Tongue (tissue), 2 donors: Measurements from ENCODE around the gene TRIO. TPM values are rescaled to one million over a fixed set of nuclear protein-coding genes. Genes with fewer than 3 reads are reported as not detected.
A peak's percentile ranks its signal among the peaks of the same experiment; 100 is the strongest.

Experiments
- DNase-seq: peaks from one replicate; pipeline ENCODE4 v3.0.0-alpha.2; 2015
- total RNA-seq: library from RNA; depleted of rRNA; stranded (reverse); fragments of >200 nt; gene quantifications from one replicate; pipeline ENCODE4 v1.2.3, GENCODE V29; 2014

Gene TRIO
- total RNA-seq, 1 donor from 2014 or later, result 188 TPM

DNA sequence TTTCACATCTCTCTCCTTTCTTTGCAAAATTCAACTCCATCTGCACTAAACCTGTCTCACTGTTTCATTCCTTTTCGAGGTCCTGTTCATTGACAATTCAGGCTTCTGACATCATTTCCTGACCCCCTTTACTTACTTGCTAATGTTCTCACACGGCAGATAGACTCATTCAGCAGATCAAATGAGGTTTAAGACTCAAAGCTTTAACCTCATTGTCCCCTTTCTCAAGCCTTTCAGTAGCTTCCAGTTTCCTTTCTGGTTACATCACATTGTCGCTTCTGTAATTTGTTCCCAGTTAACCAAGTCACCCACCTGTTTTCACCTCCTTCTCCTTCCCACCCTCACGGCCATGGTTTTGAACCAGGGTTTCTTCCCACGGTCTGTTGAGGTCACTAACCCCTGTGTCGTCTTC is 295.1 kb downstream of the TRIO start:
- DNase-seq, result no peak

DNA sequence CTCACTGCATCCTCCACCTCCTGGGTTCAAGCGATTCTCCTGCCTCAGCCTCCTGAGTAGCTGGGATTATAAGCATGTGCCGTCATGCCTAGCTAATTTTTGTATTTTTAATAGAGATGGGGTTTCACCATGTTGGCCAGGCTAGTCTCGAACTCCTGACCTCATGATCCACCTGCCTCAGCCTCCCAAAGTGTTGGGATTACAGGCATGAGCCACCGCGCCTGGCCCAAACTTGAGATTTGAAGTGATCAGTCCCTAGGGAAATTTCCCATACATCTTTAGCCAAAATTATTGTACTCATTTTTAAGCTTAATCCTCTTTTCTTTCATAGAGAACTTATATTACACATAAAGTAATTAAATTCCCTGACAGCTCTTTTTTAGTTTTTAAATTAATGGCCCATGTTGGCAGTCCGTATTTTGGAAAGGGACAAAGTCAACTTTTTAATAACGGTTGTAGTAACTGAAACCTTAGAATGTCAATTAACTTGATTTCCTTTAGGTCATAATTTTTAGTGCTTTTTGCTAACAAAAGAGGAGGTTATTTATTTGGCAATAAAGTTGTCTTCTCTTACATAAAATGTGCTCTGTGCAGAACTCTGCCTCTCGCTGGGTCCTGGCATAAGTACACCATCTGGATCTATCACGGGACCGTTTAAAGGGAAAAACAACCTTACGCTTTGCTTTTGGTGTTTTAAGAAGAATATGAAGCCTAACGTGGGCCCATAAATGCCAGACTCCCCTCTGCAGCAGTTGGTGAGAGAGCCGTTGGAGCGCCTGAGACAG is 296.1 kb downstream of the TRIO start:
- peak; percentile 37 for DNase-seq

DNA sequence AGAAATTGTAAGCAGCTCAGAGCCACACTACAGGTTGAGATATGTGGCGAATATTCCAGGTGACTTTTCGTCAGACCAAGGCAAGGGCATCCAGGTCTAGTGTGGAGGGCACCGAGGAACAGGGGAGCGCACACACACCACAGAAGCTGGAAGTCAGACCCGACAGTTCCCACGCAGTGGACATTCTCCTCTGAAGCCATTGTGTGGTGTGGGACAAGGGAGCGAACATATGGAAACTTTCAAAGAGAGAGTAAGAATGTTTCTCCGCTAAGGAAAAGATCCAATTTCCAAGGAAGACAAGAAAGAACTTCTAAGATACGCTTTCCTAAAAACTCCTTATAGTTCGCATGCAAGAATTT is 297.1 kb downstream of the TRIO start:
- no peak for DNase-seq

DNA sequence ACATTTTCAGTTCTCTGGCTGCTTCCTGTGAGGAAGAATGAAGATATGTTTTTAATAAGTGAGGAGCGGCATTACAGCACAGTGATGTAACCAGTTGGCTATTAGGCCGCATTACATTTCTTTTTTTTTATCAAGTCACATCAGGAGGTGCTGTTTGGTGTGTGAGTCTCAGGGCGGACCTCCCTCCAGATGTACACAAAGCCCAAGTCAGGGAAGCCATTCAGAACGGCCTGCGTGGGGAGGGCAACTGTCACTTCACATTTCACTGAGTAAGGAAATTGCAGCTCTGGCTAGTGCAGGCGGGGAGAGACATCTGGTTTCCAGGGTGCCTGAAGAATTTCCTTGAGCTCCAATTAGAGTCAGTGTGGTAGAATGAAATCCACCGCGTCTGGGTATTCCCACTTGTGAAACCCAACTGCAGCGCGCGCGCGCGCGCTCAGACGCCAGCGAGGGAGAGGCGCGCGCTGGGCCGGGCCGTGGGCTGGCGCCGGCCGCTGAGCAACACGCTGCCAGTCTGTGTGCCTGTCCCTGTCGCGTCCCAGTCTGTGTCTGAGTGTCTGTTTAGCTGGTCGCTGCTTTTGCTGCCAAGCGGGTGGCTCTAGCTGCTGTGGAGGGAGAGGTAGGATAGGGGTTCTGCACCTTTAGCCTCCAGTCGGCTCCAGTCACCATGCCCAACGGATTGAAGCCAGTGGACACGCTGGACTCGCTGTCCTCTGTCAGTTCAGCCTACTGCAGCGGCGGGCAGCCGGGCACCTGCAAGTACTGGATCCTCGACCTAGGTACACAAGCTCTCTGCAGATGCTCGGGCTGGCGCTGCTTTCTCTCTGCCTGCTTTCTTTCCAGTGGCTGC is 297.7 kb downstream of the TRIO start:
- peak; percentile 96 for DNase-seq

DNA sequence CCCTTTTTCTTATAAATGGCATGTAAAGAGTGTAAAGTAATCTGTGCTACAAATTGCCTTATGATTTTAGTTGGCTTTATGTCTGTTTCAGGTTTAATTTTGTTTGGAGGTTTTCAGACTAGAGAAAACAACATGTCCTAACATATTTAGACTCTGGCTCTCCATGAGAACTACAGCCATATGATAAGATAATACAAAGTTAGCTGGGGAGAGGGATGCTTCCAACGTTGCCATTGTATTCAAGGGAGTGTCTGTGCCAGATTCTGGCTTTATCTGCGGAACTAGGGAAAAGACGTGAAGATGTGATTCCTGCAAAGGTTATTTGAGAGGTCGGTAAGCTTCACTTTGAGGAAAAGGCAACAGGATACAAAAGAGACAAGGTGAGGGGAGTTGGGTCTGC is 298.5 kb downstream of the TRIO start:
- peak; percentile 48 for DNase-seq

DNA sequence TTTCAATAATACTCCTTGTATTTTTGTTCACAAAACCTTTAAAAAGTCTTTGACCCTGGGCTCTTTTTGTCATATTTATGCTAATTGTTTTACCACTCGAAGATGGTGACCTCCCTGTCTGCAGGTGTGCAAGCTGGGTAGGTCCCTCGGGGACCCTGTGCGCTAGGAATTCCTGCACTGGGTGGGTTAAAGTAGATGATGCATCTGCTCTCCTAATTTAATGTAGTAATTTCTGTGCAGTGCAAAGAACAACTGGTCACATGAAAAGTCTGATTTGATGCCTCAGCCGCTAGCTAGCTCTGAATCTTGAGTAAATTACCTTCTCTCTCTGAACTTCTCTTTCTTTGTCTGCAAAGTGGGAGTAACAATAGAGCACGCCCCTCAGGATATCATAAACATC is 299.4 kb downstream of the TRIO start:
- peak; percentile 54 for DNase-seq

DNA sequence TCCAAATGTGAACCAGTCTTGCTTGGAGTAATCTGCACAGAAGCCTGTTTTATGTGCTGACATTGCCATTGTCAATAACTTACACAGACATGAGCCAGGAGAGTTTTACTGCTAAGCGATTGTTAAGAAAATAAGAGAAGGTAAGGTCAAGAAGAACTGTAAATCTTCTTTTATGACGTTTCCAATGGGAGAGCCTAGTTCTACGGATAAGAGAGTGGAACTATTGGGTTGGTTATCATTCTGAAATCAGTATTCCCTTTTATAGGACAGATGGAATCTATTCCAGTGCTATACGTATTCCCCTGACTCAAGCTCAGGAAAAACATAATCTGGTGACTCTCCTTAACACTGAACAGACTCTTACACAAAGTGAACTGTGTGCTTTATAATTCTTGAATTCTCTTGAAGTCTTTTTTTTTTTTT is 300.5 kb downstream of the TRIO start:
- peak; percentile 60 for DNase-seq

DNA sequence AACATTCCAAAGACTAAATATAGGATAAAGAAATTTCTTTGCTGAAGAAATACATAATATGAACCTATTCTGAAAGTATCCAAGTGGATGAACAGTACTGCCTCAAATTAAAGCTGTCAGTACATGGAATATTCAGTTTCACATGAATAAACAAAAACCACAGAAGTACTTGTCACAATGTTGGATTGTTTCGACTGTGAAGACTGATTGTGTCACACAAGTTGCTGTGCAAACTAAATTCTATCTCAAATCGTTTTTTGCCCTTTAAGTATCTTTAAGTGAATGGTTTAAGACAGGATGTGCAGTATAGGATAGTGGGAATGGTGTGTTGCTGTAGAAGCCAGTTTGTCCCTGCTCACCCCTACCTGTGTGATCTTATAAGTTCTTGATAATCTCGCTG is 301.0 kb downstream of the TRIO start:
- no peak for DNase-seq

DNA sequence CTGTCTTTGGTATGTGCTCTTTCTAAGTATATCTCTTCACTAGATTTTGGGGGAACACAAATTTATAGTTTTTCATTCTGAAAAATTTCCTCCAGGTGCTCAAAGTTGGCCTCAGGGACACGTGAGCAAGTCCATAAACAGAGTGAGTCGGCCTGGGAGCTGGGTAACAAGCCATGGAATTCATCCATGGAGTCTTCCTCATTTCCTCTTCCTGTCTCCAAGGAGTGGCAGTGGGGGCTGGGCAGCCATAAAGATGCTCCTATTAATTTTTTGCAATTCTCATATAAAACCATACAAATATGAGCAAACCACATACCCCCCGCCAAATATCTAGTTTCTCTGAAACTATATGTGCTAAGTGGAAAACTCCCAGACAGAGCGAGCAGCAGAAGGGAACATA is 301.9 kb downstream of the TRIO start:
- peak; percentile 58 for DNase-seq

DNA sequence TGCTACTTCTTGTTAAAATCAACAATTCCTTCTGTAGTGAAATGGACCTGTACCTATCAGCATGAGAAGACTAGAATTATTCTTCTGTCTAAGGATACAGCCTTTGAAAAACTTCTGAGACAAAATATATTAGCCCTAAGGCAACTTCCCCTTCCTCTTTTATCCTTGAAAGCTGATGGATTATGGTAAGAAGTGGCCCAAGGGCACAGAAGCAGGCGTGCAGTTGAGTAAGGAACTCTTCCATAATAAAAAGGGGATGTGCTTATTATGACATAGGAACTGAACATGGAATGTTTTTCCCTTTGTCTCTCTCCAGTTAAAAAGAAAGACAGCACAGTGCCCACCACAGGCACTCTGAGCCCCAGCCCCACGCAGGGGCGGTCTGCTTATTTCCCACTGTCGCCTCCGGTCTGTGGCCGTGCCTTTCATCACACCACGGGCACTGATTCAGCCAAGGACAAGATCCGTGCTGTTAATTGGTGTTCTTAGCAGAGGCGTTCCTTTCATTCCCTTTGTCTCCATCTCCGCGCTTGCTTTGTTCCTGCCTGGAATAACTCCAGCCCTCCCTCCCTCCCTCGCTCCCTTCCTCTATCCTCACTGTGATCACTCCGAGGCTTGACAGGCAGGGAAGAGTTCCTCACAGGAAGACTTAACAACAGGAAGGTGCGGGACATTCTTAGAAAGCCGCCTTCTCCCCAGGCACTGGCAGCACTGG is 302.6 kb downstream of the TRIO start:
- DNase-seq, result peak; percentile 83

DNA sequence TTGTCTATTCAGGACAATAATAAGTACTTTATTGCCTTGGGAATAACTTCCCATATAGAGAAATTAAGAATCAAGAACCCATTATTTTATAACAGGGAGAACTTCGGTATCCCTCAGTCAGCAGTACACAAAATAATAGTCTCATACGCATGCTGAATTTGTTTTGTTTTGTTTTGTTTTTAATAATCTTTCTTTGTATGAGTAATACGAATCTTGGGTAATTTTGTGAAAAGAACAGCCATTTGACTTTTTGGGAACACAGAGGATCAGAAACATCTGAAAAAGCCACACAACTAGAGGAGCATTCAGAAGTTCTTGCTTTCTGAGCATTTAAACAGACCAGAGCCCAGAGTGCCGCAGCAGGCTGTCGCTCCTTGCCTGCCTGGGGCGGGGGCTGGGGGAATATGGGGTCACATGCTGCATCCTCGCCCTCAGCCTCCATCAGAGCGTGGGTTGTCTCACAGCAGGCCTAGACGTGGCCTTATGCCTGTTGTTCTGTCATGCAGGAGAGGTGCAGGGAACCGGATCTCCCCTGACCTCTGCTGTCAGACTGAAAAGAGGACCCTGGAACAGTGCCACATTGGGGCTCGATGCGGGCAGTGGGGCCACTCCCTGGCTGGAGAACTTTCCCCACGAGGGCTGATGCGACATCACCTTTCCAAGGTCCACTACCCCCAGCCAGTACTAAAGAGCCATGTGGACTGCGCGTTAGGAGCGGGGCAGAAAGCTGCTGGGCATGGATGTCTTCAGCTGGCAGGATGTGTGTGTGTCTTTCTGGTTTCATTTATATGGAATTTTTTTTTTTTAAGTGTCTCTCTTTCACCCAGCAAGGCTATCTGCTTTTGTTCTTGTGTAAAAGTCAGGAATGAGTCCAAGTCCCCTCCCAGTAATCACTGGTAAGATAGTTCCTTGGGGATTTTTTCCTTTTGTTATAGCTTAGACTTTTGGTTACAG is 305.1 kb downstream of the TRIO start:
- DNase-seq, result no peak

DNA sequence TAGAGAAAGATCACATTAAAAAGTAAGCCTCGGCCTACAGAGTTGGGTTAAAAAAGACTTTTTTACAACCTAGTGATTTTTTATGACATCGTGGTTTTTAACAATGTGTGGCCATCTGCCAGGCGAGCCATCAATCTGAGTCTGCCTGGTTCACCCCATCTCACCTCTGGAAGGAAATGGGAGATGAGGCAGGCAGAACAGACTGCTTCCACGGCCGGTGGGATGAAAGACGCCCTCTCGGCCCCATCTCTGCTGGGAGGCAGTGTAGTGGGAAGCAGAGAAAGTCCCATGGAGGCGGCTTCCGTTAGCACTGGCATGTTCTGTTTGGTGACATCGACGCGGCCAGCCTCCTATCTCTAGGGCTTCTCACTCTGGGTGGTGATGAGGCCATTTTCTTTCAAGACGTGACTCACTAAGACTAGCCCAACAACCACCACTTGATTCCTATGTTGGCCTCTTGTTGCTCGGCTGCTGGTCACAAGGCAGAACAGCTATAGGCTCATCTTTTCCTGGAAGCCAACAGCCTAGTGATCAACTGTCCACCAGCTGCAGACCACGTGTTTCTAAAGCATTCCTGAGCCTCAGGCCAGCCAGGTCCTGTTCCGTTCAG is 306.0 kb downstream of the TRIO start:
- peak; percentile 93 for DNase-seq

DNA sequence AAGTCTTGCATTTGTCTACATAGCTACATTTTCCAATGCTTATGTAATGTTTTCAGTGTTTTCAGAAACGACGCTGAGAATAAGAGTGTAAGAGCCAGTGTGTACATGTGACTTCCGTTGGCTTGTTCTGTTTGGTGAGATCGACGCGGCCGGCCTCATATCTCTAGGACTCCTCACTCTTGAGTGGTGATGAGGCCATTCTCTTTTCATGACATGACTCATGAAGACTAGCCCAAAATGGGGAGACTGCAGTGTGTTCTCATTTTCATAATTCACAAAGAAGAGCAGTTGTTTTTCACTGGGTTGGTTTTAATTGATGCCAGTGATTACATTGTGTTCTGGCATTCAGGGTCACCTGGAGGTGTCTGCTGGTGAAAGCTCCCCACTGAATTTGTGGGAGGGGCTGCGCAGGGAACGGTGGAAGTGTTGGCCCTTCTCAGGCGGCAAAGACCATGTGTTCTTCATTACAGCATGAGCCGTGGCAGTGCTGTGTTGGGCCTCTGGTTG is 306.9 kb downstream of the TRIO start:
- DNase-seq, result peak; percentile 78

DNA sequence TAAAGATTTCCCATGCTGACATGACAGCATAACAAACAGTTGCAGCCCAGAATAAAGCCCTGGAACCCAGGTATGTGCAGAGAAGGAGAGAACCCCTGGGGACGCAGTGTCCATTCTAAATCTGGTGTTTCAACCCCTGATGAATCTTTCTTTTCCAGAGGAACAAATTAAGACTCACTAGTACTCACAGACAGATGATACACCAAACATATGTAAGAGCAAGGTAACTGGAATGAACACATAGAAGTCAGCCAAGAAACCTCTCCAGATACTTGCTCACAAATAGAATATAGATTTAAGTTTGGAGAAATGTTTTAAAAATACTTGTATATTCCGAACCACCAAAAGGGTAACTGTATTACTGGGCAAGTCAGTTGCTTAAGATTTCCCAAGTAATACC is 307.6 kb downstream of the TRIO start:
- no peak for DNase-seq

DNA sequence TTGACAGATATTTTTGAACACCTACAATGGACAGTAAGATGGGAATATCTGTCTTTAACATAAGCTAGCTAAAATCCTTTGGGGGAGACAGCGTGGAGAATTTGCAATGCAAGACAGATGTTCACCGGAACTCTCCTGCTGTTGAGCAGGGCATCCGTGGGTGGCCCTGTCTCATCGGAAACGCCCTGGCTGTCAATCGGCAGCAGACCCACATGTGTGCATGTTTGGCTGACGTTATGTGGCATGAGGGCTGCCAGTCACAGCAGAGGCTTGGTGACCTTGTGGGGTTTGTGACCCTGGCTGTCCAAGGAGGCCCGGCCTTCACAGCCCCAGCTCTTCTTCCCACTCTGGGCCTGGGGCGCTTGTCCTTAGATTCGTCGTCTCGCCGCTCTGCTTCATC is 308.7 kb downstream of the TRIO start:
- peak; percentile 56 for DNase-seq

DNA sequence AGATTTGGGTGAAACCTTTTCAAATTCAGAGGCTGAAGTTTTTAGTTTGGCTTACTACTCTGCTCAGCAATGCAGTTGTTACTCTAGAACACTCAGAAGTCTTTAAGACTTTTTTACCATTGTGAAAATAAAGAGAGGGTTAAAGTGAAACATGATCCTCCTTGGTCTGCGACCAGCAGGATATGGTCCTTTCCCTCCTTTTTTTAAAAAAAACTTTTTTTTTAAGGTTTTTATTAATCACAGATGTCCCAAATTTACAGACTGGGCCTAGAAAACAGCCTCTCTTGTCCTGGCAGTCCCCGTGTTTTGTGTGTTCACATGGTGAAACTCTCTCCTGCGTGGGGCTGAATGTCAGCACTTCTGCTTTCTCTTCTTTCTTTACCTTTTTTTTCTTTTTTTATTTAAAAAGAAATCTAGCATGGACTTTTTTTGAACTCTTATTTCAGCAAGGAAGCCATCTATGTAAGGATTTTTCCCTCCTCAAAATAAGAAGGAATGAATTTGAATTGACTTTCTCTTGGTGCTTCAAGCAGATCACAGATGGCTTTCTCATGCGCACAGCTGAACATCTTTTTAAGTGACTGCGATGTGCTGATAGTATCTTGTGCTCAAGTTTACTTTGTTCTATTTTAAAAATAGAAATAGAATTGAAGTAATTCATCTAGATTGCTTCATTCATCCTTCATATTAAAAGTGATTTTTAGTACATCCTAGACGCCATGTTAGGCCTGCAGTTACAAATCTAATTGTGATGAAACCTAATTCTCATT is 309.7 kb downstream of the TRIO start:
- peak; percentile 64 for DNase-seq

DNA sequence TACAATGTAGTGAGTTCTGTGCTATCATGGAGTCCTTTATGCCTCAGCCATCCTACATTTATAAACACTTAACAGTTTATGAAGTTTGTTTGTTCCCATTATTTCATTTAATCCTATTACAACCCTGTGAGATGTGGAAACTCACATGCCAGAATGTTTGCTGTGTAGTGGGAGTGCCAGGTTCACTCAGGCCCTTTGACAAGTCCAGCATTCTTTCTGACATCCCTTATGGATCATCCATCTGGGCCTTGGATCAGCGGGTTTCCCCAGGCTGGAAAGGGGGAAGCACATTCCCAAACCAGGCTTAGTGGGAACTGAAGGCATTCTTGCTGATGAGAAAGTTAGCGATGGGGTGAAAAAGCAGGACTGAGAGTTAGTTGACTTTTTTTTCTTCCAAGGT is 310.3 kb downstream of the TRIO start:
- peak; percentile 29 for DNase-seq

DNA sequence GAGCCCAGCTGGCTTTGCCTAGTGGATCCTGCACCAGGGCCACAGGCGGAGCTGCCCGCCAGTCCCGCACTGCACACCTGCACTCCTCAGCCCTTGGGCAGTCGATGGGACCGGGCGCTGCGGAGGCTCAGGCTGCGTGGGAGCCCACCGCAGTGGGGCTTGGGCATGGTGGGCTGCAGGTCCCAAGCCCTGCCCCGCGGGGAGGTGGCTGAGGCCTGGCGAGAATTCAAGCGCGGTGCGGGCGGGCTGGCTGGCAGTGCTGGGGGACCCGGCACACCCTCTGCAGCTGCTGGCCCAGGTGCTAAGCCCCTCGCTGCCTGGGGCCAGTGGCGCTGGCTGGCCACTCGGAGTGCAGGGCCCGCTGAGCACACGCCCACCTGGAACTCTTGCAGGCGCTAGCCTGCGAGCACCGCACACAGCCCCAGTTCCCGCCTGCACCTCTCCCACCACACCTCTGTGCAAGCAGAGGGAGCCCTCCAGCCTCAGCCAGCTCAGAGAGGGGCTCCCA is 312.7 kb downstream of the TRIO start:
- peak; percentile 57 for DNase-seq

DNA sequence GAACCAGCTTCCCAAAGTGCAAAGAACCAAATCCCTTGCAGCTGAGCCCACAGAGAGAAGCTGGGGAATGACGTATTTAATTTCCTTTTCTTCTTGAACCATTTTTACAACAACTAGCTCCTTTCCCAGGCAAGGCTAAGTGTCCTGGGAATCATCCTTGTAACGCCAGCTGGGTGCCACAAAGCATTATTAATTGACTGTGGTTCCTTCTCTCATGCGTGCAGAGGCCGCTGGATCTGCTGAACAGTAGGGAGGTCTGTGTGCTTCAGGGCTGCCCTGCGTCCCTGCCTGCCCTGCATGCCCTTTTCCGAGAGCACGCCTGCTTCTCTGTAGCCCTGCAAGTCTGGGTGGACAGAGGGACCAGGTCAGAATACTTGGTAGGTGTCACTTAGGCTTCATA is 314.3 kb downstream of the TRIO start:
- peak; percentile 71 for DNase-seq

DNA sequence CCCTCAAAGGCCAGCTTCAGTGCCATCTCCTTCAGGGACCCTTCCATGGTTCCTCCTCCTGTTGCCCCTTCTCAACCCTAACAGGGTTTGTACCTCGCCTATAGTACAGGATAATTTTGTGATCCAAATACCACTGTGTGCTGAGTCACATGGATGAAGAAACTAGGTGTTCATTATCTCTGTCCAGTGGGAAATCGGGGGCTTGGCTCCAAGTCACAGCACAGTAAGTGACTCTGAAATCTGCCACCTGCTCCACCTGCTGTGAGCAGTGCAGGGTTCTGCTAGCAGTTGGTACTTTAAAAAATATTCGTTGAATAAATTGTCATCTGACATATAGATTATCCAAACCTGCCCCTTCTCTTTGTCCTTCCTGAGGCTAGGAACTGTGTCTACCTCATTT is 315.3 kb downstream of the TRIO start:
- no peak for DNase-seq
